Glutamatergic neuron (in vitro differentiated cells): ENCODE data around the gene NIM1K. TPM values are rescaled to one million over a fixed set of nuclear protein-coding genes. Genes with fewer than 3 reads are reported as not detected.

Source experiments
- DNase-seq: peaks from one replicate; pipeline ENCODE4 v3.0.0; 2022
- H3K27ac Mint-ChIP-seq: one replicate; pipeline ENCODE4 v1.8.0; 2020; ENCODE audit warnings: mild to moderate bottlenecking, mixed read lengths, inconsistent platforms; ENCODE audit not compliant: unreplicated experiment
- H3K27me3 Mint-ChIP-seq: one replicate; pipeline ENCODE4 v1.8.0; 2020; ENCODE audit warnings: mild to moderate bottlenecking, moderate library complexity, mixed read lengths, inconsistent platforms; ENCODE audit not compliant: unreplicated experiment
- H3K36me3 Mint-ChIP-seq: one replicate; pipeline ENCODE4 v1.8.0; 2020; ENCODE audit warnings: mild to moderate bottlenecking, mixed read lengths, inconsistent platforms; ENCODE audit not compliant: unreplicated experiment
- H3K4me1 Mint-ChIP-seq: one replicate; pipeline ENCODE4 v1.8.0; 2020; ENCODE audit warnings: mild to moderate bottlenecking, low read depth, mixed read lengths, inconsistent platforms; ENCODE audit not compliant: unreplicated experiment
- H3K4me3 Mint-ChIP-seq: one replicate; pipeline ENCODE4 v1.8.0; 2020; ENCODE audit warnings: mild to moderate bottlenecking, mixed read lengths, inconsistent platforms; ENCODE audit not compliant: unreplicated experiment
- H3K9me3 Mint-ChIP-seq: one replicate; pipeline ENCODE4 v1.8.0; 2020; ENCODE audit warnings: mild to moderate bottlenecking, moderate library complexity, mixed read lengths, inconsistent platforms; ENCODE audit not compliant: unreplicated experiment
- total RNA-seq: library from RNA; stranded (reverse); fragmentation: NEBNext Ultra II Directional; extraction: Animal tissue kit (Norgen Biotek cat#: 25700); gene quantifications from one replicate; pipeline ENCODE4 v1.2.1, GENCODE V29; 2021; ENCODE audit not compliant: unreplicated experiment
- TF ChIP-seq, protein P1 (sequence below): fragments of 200-600 bp; sonication (generic); IDR thresholded peaks from one replicate; pipeline ENCODE4 v1.5.0; 2021; ENCODE audit not compliant: partially characterized antibody, unreplicated experiment

The NIM1K gene
- total RNA-seq, 1 donor from 2014 or later: 10.5 TPM

DNA sequence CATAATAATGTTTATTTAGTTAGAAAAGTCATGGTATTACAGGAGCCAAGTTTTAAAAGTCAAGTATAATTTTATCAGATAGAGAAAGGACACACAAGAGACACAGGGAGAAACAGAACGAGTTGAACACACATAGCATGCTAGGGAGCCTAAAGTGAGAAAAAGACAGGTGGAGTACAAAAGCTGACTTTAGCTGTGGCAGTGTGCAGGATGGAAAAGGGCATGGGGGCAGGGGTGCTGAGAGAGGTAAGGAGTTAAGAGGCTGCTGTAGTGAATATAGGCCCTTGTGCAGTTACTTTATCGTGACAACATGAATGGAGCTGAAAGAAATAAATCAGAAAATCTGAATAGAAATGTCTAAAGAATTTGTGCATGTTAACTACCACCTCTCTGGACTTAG lies 103.2 kb downstream of the NIM1K start:
- no peak overlapping the region for H3K4me3 Mint-ChIP-seq
- TF ChIP-seq, protein P1, sequence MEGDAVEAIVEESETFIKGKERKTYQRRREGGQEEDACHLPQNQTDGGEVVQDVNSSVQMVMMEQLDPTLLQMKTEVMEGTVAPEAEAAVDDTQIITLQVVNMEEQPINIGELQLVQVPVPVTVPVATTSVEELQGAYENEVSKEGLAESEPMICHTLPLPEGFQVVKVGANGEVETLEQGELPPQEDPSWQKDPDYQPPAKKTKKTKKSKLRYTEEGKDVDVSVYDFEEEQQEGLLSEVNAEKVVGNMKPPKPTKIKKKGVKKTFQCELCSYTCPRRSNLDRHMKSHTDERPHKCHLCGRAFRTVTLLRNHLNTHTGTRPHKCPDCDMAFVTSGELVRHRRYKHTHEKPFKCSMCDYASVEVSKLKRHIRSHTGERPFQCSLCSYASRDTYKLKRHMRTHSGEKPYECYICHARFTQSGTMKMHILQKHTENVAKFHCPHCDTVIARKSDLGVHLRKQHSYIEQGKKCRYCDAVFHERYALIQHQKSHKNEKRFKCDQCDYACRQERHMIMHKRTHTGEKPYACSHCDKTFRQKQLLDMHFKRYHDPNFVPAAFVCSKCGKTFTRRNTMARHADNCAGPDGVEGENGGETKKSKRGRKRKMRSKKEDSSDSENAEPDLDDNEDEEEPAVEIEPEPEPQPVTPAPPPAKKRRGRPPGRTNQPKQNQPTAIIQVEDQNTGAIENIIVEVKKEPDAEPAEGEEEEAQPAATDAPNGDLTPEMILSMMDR: no peak
- no peak for DNase-seq
- no peaks in the 10 kb centered on the region for H3K4me1 Mint-ChIP-seq
- no peaks in the 10 kb centered on the region for H3K9me3 Mint-ChIP-seq
- no peak overlapping the region for H3K27ac Mint-ChIP-seq
- no peaks in the 10 kb centered on the region for H3K36me3 Mint-ChIP-seq
- H3K27me3 Mint-ChIP-seq: no peaks in the 10 kb centered on the region

DNA sequence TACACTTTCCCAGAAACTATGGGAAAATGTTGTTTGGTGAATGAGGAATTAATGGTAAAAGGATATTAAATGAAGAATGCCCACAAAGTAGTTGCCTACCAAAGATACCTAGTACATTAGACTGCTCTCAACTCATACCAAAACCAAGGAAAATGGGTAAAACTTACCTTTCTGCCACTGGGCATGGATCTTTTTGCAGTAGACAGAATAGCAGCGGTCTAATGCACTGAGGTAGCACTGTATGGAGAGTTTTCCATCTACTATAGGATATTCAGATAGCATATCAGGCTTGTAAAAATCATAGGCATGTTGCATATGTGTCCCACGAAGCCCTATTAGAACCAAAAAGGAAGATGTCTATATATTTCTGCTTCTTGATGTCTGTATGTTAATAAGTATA lies 104.8 kb downstream of the NIM1K start:
- Mint-ChIP-seq H3K4me3 (no peak overlapping the region), H3K4me1 (no peaks in the 10 kb centered on the region), H3K9me3 (no peaks in the 10 kb centered on the region), H3K36me3 (no peaks in the 10 kb centered on the region), H3K27me3 (no peaks in the 10 kb centered on the region), H3K27ac (no peak overlapping the region)
- TF ChIP-seq, protein P1: no peak
- DNase-seq: no peak

DNA sequence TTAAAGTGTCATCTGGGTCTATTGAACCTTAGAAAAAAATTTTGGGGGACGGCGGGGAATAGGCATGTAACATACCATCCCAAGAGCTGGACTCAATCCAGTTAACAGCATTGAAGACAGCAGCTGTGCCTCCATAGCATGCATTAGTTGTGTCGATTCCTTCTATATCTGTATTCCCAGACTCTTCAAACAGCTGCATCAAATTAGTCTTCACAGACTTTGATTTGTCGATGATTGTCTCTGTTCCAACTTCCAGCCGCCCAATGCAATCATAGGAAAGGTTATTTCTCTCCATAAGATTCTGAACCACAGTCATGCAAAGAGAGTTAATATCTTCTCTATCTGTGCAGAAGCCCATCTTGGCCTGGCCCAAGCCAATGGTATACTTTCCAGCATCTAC lies 106.4 kb downstream of the NIM1K start:
- H3K36me3 Mint-ChIP-seq: no peaks in the 10 kb centered on the region
- H3K27ac Mint-ChIP-seq: no peak overlapping the region
- no peak overlapping the region for H3K4me3 Mint-ChIP-seq
- H3K4me1 Mint-ChIP-seq: peaks cover 13% of the 10 kb centered on the region
- H3K27me3 Mint-ChIP-seq: no peaks in the 10 kb centered on the region
- no peak for DNase-seq
- TF ChIP-seq, protein P1: no peak
- peaks cover under 1% of the 10 kb centered on the region for H3K9me3 Mint-ChIP-seq

DNA sequence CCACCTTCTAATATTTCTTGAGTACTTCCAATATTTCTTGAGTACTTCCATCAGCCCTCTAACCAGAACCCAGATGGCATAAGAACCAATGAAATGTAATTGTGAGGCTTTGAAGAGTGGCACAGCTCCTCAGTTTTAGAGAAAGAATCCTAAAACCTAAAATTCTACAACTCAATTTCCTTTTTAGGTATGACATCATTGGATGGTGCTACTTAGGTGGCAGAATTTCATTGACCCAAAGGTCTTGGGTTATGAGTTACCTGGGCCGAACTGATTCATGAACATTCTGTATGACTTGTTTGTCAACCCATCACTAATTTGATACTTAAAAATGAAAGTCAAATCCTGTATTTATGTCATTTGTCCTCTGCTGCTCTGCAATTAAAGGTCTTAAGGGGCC lies 108.1 kb downstream of the NIM1K start:
- no peak overlapping the region for H3K27ac Mint-ChIP-seq
- H3K9me3 Mint-ChIP-seq: peaks cover 2% of the 10 kb centered on the region
- no peaks in the 10 kb centered on the region for H3K36me3 Mint-ChIP-seq
- H3K27me3 Mint-ChIP-seq: no peaks in the 10 kb centered on the region
- TF ChIP-seq, protein P1: no peak
- no peak for DNase-seq
- peaks cover 17% of the 10 kb centered on the region for H3K4me1 Mint-ChIP-seq
- H3K4me3 Mint-ChIP-seq: no peak overlapping the region

DNA sequence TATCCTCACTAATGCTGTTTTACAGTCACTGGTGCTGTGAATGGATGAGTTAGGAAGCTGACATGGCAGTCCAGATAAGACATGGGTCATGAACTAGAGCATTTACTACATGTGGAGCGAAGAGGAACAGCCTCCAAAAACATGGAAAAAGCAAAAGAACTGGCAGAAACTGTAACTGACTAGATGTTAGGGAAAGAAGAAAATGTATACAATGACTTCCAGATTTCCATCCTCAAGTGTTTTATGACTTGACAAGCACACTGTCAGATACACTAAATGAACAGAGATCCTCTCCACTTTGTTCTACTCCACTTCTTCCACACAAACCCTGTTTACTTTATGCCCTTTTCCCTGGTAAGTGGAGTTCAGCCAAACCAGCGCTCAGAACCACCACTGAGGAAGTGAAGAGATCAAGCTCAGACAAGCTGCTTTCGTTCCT lies 109.6 kb downstream of the NIM1K start:
- Mint-ChIP-seq H3K27me3 (no peaks in the 10 kb centered on the region), H3K27ac (no peak overlapping the region), H3K9me3 (peaks cover 2% of the 10 kb centered on the region), H3K4me1 (peaks cover 18% of the 10 kb centered on the region), H3K4me3 (no peak overlapping the region), H3K36me3 (no peaks in the 10 kb centered on the region)
- TF ChIP-seq, protein P1: no peak
- DNase-seq: no peak
